ENCODE data around the gene MTCL1. TPM values are rescaled to one million over a fixed set of nuclear protein-coding genes. Genes with fewer than 3 reads are reported as not detected.

MTCL1 gene
- total and polyA plus RNA-seq, 10 donors, result 1.6 to 7.5 (median 3.9) TPM

DNA sequence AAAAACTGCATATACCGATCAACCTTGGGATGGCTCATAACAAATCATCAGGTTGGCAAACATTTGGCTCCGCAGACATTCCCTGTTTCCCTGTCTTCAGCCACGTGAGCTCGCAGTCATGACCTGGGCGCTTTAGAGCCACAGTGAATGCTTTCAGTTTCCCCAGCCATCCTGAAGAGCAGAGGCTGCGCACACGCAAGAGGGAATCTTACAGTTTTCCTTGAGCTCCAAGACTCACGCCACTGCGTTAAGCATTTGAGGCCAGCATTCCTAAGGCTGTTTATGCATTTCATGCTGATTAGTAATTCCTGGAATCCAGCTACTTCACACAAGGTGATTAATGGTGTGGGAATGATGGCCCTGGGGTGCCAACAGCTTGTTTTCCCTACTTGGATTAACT is 95.1 kb downstream of the MTCL1 start:
- Histone ChIP-seq H3K36me3 (no peaks in the 10 kb centered on the region), H3K27me3 (replicated peaks in 1 of 7) (no peaks in the 10 kb centered on the region), H3K27ac (no peak overlapping the region), H3K4me1 (no peaks in the 10 kb centered on the region), H3K4me3 (no peak overlapping the region), H3K9me3 (no peaks in the 10 kb centered on the region)
- 74 to 89% (median 87%) methylated on average over 9 of the region's 9 CpGs for WGBS, 5 donors
- no peak for DNase-seq
- TF ChIP-seq POLR2A (IDR thresholded peaks at IDR 0.05) (no peak), POLR2AphosphoS5 (IDR thresholded peaks at IDR 0.05) (no peak)
- TF ChIP-seq, protein P1, sequence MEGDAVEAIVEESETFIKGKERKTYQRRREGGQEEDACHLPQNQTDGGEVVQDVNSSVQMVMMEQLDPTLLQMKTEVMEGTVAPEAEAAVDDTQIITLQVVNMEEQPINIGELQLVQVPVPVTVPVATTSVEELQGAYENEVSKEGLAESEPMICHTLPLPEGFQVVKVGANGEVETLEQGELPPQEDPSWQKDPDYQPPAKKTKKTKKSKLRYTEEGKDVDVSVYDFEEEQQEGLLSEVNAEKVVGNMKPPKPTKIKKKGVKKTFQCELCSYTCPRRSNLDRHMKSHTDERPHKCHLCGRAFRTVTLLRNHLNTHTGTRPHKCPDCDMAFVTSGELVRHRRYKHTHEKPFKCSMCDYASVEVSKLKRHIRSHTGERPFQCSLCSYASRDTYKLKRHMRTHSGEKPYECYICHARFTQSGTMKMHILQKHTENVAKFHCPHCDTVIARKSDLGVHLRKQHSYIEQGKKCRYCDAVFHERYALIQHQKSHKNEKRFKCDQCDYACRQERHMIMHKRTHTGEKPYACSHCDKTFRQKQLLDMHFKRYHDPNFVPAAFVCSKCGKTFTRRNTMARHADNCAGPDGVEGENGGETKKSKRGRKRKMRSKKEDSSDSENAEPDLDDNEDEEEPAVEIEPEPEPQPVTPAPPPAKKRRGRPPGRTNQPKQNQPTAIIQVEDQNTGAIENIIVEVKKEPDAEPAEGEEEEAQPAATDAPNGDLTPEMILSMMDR (IDR thresholded peaks at IDR 0.05 in 8 of 11, conservative IDR thresholded peaks at IDR 0.05 in 3 of 11), result no peak
- intact Hi-C loops (cut with DNase I; ENCODE audit: low total_unique reads), result no loop called here

GRCh38 chr18:8800876-8801262 is 95.5 kb downstream of the MTCL1 start:
- WGBS, 5 donors, result 81 to 98% (median 90%) methylated on average over 4 of the region's 4 CpGs
- Histone ChIP-seq H3K36me3 (no peaks in the 10 kb centered on the region), H3K27ac (no peak overlapping the region)

GRCh38 chr18:8801263-8801901 is 96.0 kb downstream of the MTCL1 start:
- TF ChIP-seq, protein P1 (IDR thresholded peaks at IDR 0.05 in 8 of 11, conservative IDR thresholded peaks at IDR 0.05 in 3 of 11), result no peak
- no peak for TF ChIP-seq POLR2A (IDR thresholded peaks at IDR 0.05)
- TF ChIP-seq POLR2AphosphoS5 (IDR thresholded peaks at IDR 0.05), result no peak
- intact Hi-C loops (cut with DNase I; ENCODE audit: low total_unique reads), result no loop called here
- Histone ChIP-seq H3K4me3 (no peak overlapping the region), H3K27me3 (replicated peaks in 1 of 7) (no peaks in the 10 kb centered on the region), H3K27ac (no peak overlapping the region), H3K9me3 (no peaks in the 10 kb centered on the region), H3K4me1 (no peaks in the 10 kb centered on the region), H3K36me3 (no peaks in the 10 kb centered on the region)
- 81 to 91% (median 85%) methylated on average over 9 of the region's 9 CpGs for WGBS, 5 donors
- no peak for DNase-seq

More at GRCh38 chr18:8800876-8801262, 95.5 kb downstream of the MTCL1 start:
- Histone ChIP-seq H3K9me3 (no peaks in the 10 kb centered on the region), H3K4me3 (no peak overlapping the region), H3K27me3 (replicated peaks in 1 of 7) (no peaks in the 10 kb centered on the region), H3K4me1 (no peaks in the 10 kb centered on the region)
- TF ChIP-seq POLR2A (IDR thresholded peaks at IDR 0.05), result no peak
- TF ChIP-seq, protein P1 (IDR thresholded peaks at IDR 0.05 in 8 of 11, conservative IDR thresholded peaks at IDR 0.05 in 3 of 11), result no peak
- no peak for TF ChIP-seq POLR2AphosphoS5 (IDR thresholded peaks at IDR 0.05)
- no peak for DNase-seq
- intact Hi-C loops (cut with DNase I; ENCODE audit: low total_unique reads), result no loop called here

GRCh38 chr18:8802017-8802672 is 96.8 kb downstream of the MTCL1 start:
- no peaks in the 10 kb centered on the region for H3K36me3 ChIP-seq
- no peaks in the 10 kb centered on the region for H3K9me3 ChIP-seq
- no peak overlapping the region for H3K27ac ChIP-seq
- TF ChIP-seq, protein P1 (IDR thresholded peaks at IDR 0.05 in 8 of 11, conservative IDR thresholded peaks at IDR 0.05 in 3 of 11), result no peak
- TF ChIP-seq POLR2A (IDR thresholded peaks at IDR 0.05), result no peak
- TF ChIP-seq POLR2AphosphoS5 (IDR thresholded peaks at IDR 0.05), result no peak
- no peaks in the 10 kb centered on the region for H3K27me3 ChIP-seq (replicated peaks in 1 of 7)
- no peak overlapping the region for H3K4me3 ChIP-seq
- intact Hi-C loops (cut with DNase I; ENCODE audit: low total_unique reads), result no loop called here
- H3K4me1 ChIP-seq, result no peaks in the 10 kb centered on the region
- no peak for DNase-seq
- WGBS, 5 donors, result 77 to 90% (median 82%) methylated on average over 6 of the region's 6 CpGs
